HUDEP-2 (cell line): ENCODE measurements around the gene TMPRSS11B.
A peak's percentile ranks its signal among the peaks of the same experiment; 100 is the strongest.
"Not testable (repeated sequence)": the region's sequence is repeated elsewhere in the genome, so short reads cannot be mapped to it uniquely, and the experiment has no call there.

ENCODE experiments used
- DNase-seq, 76 experiments: peaks; one replicate each; lab custom pipeline; 2025; ENCODE audit not compliant: unreplicated experiment in 76 of 76; lab: John Stamatoyannopoulos, UW

Gene TMPRSS11B

GRCh38 chr4:68245594-68245993, at the start of gene TMPRSS11B:
TSS of gene TMPRSS11B (minus strand) at chr4:68245694. CDS start at chr4:68245558, 136 bp downstream.
- DNase-seq, result no peak

GRCh38 chr4:68291256-68291655, 45.8 kb upstream of the TMPRSS11B start:
- DNase-seq, result no peak

GRCh38 chr4:68288393-68288740, 42.9 kb upstream of the TMPRSS11B start:
- no peak for DNase-seq

GRCh38 chr4:68287704-68288392, 42.4 kb upstream of the TMPRSS11B start:
- DNase-seq, result no peak

- DNase-seq, result no peak
Measured at GRCh38 chr4:68283714-68284113, 38.2 kb upstream of the TMPRSS11B start.

GRCh38 chr4:68283095-68283494, 37.6 kb upstream of the TMPRSS11B start:
- no peak for DNase-seq

GRCh38 chr4:68281796-68282740, 36.6 kb upstream of the TMPRSS11B start:
- DNase-seq, result not testable (repeated sequence)

- no peak for DNase-seq
Measured at GRCh38 chr4:68278029-68278428, 32.5 kb upstream of the TMPRSS11B start.

- DNase-seq, result no peak
Measured at GRCh38 chr4:68277627-68278026, 32.1 kb upstream of the TMPRSS11B start.

- no peak for DNase-seq
Measured at GRCh38 chr4:68272860-68273259, 27.4 kb upstream of the TMPRSS11B start.

- no peak for DNase-seq
Measured at GRCh38 chr4:68272380-68272779, 26.9 kb upstream of the TMPRSS11B start.

- peak in 20 of 76 experiments; percentile 1 to 40 (median 14) for DNase-seq
Measured at GRCh38 chr4:68271851-68272357, 26.4 kb upstream of the TMPRSS11B start.

GRCh38 chr4:68267433-68267944, 22.0 kb upstream of the TMPRSS11B start:
- DNase-seq, result peak in 45 of 76 experiments; percentile 1 to 78 (median 24)

GRCh38 chr4:68264875-68265565, 19.5 kb upstream of the TMPRSS11B start:
- peak in 6 of 76 experiments; percentile 6 to 41 (median 18) for DNase-seq

- DNase-seq, result no peak
Measured at GRCh38 chr4:68259191-68259590, 13.7 kb upstream of the TMPRSS11B start.

GRCh38 chr4:68257719-68258118, 12.2 kb upstream of the TMPRSS11B start:
- no peak for DNase-seq

- DNase-seq, result peak in 21 of 76 experiments; percentile 2 to 66 (median 17)
Measured at GRCh38 chr4:68256284-68256683, 10.8 kb upstream of the TMPRSS11B start.

- DNase-seq, result peak in 17 of 76 experiments; percentile 2 to 46 (median 17)
Measured at GRCh38 chr4:68250151-68250930, 4.8 kb upstream of the TMPRSS11B start.

GRCh38 chr4:68249434-68249833, 3.9 kb upstream of the TMPRSS11B start:
- no peak for DNase-seq

GRCh38 chr4:68240620-68241019, 4.9 kb downstream of the TMPRSS11B start:
- no peak for DNase-seq
